B cell (primary cell): Measurements from ENCODE around the gene ZNF709. TPM values are rescaled to one million over a fixed set of nuclear protein-coding genes. Genes with fewer than 3 reads are reported as not detected.
"Not testable (repeated sequence)": the region's sequence is repeated elsewhere in the genome, so short reads cannot be mapped to it uniquely, and the experiment has no call there.

ENCODE experiments used
- ATAC-seq: fragments of 200-7000 bp; cut with Tn5 transposase; one replicate; pipeline ENCODE4 v1.10.0; 2021; ENCODE audit warnings: low read depth, mild to moderate bottlenecking, moderate number of reproducible peaks, moderate library complexity
- CTCF ChIA-PET: fragments of 350-600 bp; sonication (Branson Sonifier 250); formaldehyde crosslinking; loops from one replicate; lab custom pipeline; 2021; ENCODE audit warnings: antibody characterized with exemption, inconsistent platforms; lab: Charles Lee
- POLR2A ChIA-PET: fragments of 350-600 bp; sonication (Branson Sonifier 250); formaldehyde crosslinking; loops from one replicate; lab custom pipeline; 2021; ENCODE audit warnings: antibody characterized with exemption; lab: Charles Lee
- DNase-seq: peaks from one replicate; pipeline ENCODE4 v3.0.0; 2013
- H2AFZ ChIP-seq: 2 replicates; pipeline ENCODE4 v1.6.1; 2012; ENCODE audit warnings: mild to moderate bottlenecking, low read depth, low read length; ENCODE audit not compliant: insufficient read depth, poor library complexity, severe bottlenecking
- H3K27ac ChIP-seq, 2 donors: 1 replicate in 1 of 2; 2 replicates in 1 of 2; pipeline ENCODE4 v1.5.1; 2012 to 2013; ENCODE audit warnings: low read length in 2 of 2, mild to moderate bottlenecking in 2 of 2, moderate library complexity in 1 of 2
- H3K27me3 ChIP-seq, 4 experiments: fragments of 200-600 bp in 1 of 4; sonication (generic) in 1 of 4; replicated peaks in 1 of 4; 1 replicate in 2 of 4; 2 replicates in 2 of 4; pipeline versions ENCODE4 v1.6.1 to v1.7.0; 2013 to 2016; ENCODE audit warnings: low read length in 3 of 4, mild to moderate bottlenecking in 2 of 4, mixed read lengths in 1 of 4, moderate library complexity in 1 of 4; ENCODE audit not compliant: insufficient read depth in 4 of 4, control insufficient read depth in 3 of 4; ENCODE audit errors: control extremely low read depth in 1 of 4
- H3K36me3 ChIP-seq, 2 experiments: replicated peaks in 1 of 2; 1 replicate in 1 of 2; 2 replicates in 1 of 2; pipeline versions ENCODE4 v1.6.1 to v1.7.1; 2013; ENCODE audit warnings: low read length in 1 of 2; ENCODE audit not compliant: insufficient read depth in 2 of 2, control insufficient read depth in 1 of 2; ENCODE audit errors: control extremely low read depth in 1 of 2, extremely low read depth in 1 of 2
- H3K4me1 ChIP-seq, 2 donors: fragments of 200-600 bp in 1 of 2; sonication (generic) in 1 of 2; 1 replicate in 1 of 2; 2 replicates in 1 of 2; pipeline versions ENCODE4 v1.5.1 to v1.6.1; 2013 to 2017; ENCODE audit warnings: low read length in 2 of 2; ENCODE audit not compliant: control insufficient read depth in 2 of 2, insufficient read depth in 2 of 2
- H3K4me2 ChIP-seq: replicated peaks from 2 replicates; pipeline ENCODE3; 2012; ENCODE audit warnings: mild to moderate bottlenecking, low read depth, low read length; ENCODE audit not compliant: poor library complexity, severe bottlenecking
- H3K4me3 ChIP-seq, 5 experiments: fragments of 200-600 bp in 1 of 5; sonication (generic) in 1 of 5; 1 replicate in 3 of 5; 2 replicates in 2 of 5; pipeline versions ENCODE4 v1.5.1 to v1.7.0; 2011 to 2016; ENCODE audit warnings: low read length in 4 of 5, mild to moderate bottlenecking in 4 of 5, low read depth in 2 of 5, control low read depth in 1 of 5, moderate library complexity in 1 of 5; ENCODE audit not compliant: insufficient read depth in 1 of 5; ENCODE audit errors: control extremely low read depth in 1 of 5, extremely low read depth in 1 of 5
- H3K79me2 ChIP-seq: fragments of 200-600 bp; sonication (generic); one replicate; pipeline ENCODE4 v1.6.0; 2016; ENCODE audit warnings: low read length; ENCODE audit not compliant: control insufficient read depth, insufficient read depth
- H3K9ac ChIP-seq: fragments of 200-600 bp; sonication (generic); 2 replicates; pipeline ENCODE4 v1.6.1; 2017; ENCODE audit warnings: mild to moderate bottlenecking, low read length, moderate library complexity
- H3K9me3 ChIP-seq, 3 donors: one replicate each; pipeline versions ENCODE4 v1.6.1 to v1.7.1; 2013; ENCODE audit warnings: low read length in 2 of 3; ENCODE audit not compliant: control insufficient read depth in 2 of 3, insufficient read depth in 1 of 3; ENCODE audit errors: control extremely low read depth in 1 of 3
- H4K20me1 ChIP-seq: 2 replicates; pipeline ENCODE4 v1.6.0; 2012; ENCODE audit warnings: mild to moderate bottlenecking, low read length; ENCODE audit not compliant: insufficient read depth, control insufficient read depth, poor library complexity, severe bottlenecking
- H3K27ac Mint-ChIP-seq: one replicate; pipeline ENCODE4 v1.8.0; 2021; ENCODE audit warnings: mixed read lengths
- H3K27me3 Mint-ChIP-seq: one replicate; pipeline ENCODE4 v1.8.0; 2021; ENCODE audit warnings: mixed read lengths
- H3K4me1 Mint-ChIP-seq: one replicate; pipeline ENCODE4 v1.8.0; 2021; ENCODE audit warnings: mixed read lengths
- H3K4me3 Mint-ChIP-seq: one replicate; pipeline ENCODE4 v1.8.0; 2021; ENCODE audit warnings: mixed read lengths
- H3K9me3 Mint-ChIP-seq: one replicate; pipeline ENCODE4 v1.8.0; 2022; ENCODE audit warnings: mixed read lengths; ENCODE audit not compliant: insufficient read depth
- EZH2 ChIP-seq: IDR thresholded peaks from 2 replicates; pipeline ENCODE4 v1.6.1; 2012; ENCODE audit warnings: borderline replicate concordance, low read depth, mild to moderate bottlenecking, moderate library complexity, low read length; ENCODE audit not compliant: insufficient read depth, poor library complexity, severe bottlenecking
- WGBS: methylation state at CpG from one replicate; pipeline ENCODE4 v1.1.5; 2013; ENCODE audit warnings: missing lambda C conversion rate; ENCODE audit not compliant: insufficient coverage; 5-methylcytosine and 5-hydroxymethylcytosine counted together
- intact Hi-C: fragments of 100-400 bp; cut with micrococcal nuclease; formaldehyde crosslinking; loops from one replicate; pipeline ENCODE4 v1.10.0; 2022
- polyA plus RNA-seq: library from polyadenylated mRNA; depleted of rRNA; stranded (reverse); fragments of >200 nt; gene quantifications from 2 replicates; pipeline ENCODE4 v1.2.3, GENCODE V29; 2012
- total RNA-seq, 2 donors: library from RNA; stranded (reverse); fragments of 120-200 nt in 1 of 2; gene quantifications; 1 replicate in 1 of 2; 2 replicates in 1 of 2; pipeline versions ENCODE4 v1.2.3 to v1.2.4, GENCODE V29; 2013 to 2022
- TF ChIP-seq, protein P1 (sequence below): fragments of 200-600 bp; IDR thresholded peaks from one replicate; pipeline ENCODE4 v1.8.0; 2022; ENCODE audit warnings: antibody characterized with exemption, mild to moderate bottlenecking

ZNF709 gene
- total and polyA plus RNA-seq, 2 donors (not counting 1 experiment from before 2014, with no cell fraction given) = 1.7 to 8.4 TPM

GRCh38 chr19:12425888-12426274, 58.7 kb downstream of the ZNF709 start:
- Histone ChIP-seq H3K4me3 (no peak overlapping the region), H3K9ac (no peak overlapping the region), H4K20me1 (no peaks in the 10 kb centered on the region), H3K36me3 (peaks cover 2 to 10% of the 10 kb centered on the region in 2 experiments), H3K27me3 (no peaks in the 10 kb centered on the region), H3K27ac (no peak overlapping the region), H3K4me2 (no peak overlapping the region), H3K79me2 (no peaks in the 10 kb centered on the region), H3K4me1 (no peaks in the 10 kb centered on the region), H3K9me3 (peaks cover 2 to 8% (median 6%) of the 10 kb centered on the region in 3 donors), H2AFZ (no peak overlapping the region)
- 100% methylated on average over 2 of the region's 4 CpGs for WGBS
- intact Hi-C loops = no loop called here
- no peak for TF ChIP-seq EZH2
- TF ChIP-seq, protein P1, sequence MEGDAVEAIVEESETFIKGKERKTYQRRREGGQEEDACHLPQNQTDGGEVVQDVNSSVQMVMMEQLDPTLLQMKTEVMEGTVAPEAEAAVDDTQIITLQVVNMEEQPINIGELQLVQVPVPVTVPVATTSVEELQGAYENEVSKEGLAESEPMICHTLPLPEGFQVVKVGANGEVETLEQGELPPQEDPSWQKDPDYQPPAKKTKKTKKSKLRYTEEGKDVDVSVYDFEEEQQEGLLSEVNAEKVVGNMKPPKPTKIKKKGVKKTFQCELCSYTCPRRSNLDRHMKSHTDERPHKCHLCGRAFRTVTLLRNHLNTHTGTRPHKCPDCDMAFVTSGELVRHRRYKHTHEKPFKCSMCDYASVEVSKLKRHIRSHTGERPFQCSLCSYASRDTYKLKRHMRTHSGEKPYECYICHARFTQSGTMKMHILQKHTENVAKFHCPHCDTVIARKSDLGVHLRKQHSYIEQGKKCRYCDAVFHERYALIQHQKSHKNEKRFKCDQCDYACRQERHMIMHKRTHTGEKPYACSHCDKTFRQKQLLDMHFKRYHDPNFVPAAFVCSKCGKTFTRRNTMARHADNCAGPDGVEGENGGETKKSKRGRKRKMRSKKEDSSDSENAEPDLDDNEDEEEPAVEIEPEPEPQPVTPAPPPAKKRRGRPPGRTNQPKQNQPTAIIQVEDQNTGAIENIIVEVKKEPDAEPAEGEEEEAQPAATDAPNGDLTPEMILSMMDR = no peak
- ATAC-seq (no peak), DNase-seq (no peak)
- H3K9me3 Mint-ChIP-seq = peaks cover under 1% of the 10 kb centered on the region
- POLR2A ChIA-PET = interaction anchor here (0.6 kb wide), 1 partner anchor 306 kb away, joined by 3 read pairs; no protein-coding TSS in a partner anchor
- H3K27ac Mint-ChIP-seq = no peak overlapping the region
- CTCF ChIA-PET = no interaction called here
- H3K4me3 Mint-ChIP-seq = no peak overlapping the region
- peaks cover 2% of the 10 kb centered on the region for H3K4me1 Mint-ChIP-seq
- H3K27me3 Mint-ChIP-seq = no peaks in the 10 kb centered on the region

DNA sequence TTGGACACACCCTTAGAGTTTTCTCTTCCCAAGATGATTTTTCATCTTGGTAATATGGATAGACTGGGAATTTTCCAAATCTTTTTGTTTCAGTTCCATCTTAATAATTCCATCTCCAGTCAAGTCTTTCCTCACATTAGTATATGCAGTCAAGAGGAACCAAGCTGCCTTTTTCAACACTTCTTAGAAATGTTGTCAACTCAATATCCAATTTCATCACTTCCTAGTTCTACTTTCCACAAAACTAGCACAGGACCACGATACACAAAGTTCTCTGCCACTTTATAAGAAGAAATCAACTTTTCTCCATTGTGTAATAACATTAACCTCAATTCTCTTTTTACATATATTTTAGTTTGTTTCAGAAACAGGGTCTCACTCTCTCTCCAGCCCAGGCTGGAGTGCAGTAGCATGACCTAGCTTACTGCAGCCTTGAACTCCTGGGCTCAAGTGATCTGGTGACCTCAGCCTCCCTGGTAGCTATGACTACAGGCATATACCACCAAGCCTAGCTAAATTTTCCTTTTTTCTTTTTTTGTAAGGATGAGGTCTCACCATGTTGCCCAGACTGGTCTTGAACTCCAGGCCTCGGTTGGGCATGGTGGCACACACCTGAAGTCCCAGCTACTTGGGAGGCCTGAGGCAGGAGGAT, 59.3 kb downstream of the ZNF709 start:
- 100% methylated on average over 1 of the region's 2 CpGs for WGBS
- no peak overlapping the region for H3K4me3 ChIP-seq
- peaks cover under 1 to 5% of the 10 kb centered on the region in 2 experiments for H3K36me3 ChIP-seq
- H3K9me3 Mint-ChIP-seq = no peaks in the 10 kb centered on the region
- H3K79me2 ChIP-seq = no peaks in the 10 kb centered on the region
- ATAC-seq = no peak
- DNase-seq = no peak
- no peak for TF ChIP-seq EZH2
- TF ChIP-seq, protein P1 = no peak
- POLR2A ChIA-PET = interaction anchor here (0.6 kb wide), 1 partner anchor 307 kb away, joined by 3 read pairs; no protein-coding TSS in a partner anchor
- intact Hi-C loops = no loop called here
- H3K4me1 Mint-ChIP-seq = peaks cover 2% of the 10 kb centered on the region
- H3K27ac ChIP-seq = no peak overlapping the region
- H3K27me3 ChIP-seq = no peaks in the 10 kb centered on the region
- no peak overlapping the region for H3K4me3 Mint-ChIP-seq
- H2AFZ ChIP-seq = no peak overlapping the region
- no peak overlapping the region for H3K4me2 ChIP-seq
- no peaks in the 10 kb centered on the region for H4K20me1 ChIP-seq
- no peaks in the 10 kb centered on the region for H3K4me1 ChIP-seq
- H3K27ac Mint-ChIP-seq = no peak overlapping the region
- H3K9me3 ChIP-seq = peaks cover 1 to 8% (median 2%) of the 10 kb centered on the region in 3 donors
- H3K9ac ChIP-seq = no peak overlapping the region
- CTCF ChIA-PET = no interaction called here
- no peaks in the 10 kb centered on the region for H3K27me3 Mint-ChIP-seq

DNA sequence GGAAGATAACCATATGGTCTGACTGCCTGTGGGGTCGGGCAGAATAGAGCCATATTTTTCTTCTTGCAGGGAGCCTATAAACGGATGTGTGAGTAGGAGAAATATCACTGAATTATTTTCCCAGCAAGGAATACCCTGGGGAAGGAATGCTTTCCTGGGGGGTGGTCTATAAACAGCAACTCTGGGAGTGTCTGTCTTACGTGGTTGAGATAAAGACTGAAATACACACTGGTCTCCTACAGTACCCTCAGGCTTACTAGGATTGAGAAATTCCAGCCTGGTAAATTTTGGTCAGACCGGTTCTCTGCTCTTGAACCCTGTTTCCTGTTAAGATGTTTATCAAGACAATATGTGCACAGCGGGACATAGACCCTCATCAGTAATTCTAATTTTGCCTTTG, 67.3 kb downstream of the ZNF709 start:
- POLR2A ChIA-PET, ATAC-seq, H3K27me3 Mint-ChIP-seq, H3K4me1 ChIP-seq, CTCF ChIA-PET, DNase-seq, H4K20me1 ChIP-seq, H3K4me1 Mint-ChIP-seq, H3K4me3 Mint-ChIP-seq, H3K4me3 ChIP-seq, H3K9ac ChIP-seq, H3K36me3 ChIP-seq, H3K27me3 ChIP-seq, H2AFZ ChIP-seq, H3K9me3 Mint-ChIP-seq, H3K79me2 ChIP-seq, H3K27ac ChIP-seq, H3K4me2 ChIP-seq, H3K27ac Mint-ChIP-seq, intact Hi-C loops, H3K9me3 ChIP-seq: not testable (repeated sequence)
- 100% methylated on average over 1 of the region's 5 CpGs for WGBS
